OCI-LY1 (cell line): Measurements from ENCODE around the gene GNAQ.

Experiments used
- EZH2 ChIP-seq: fragments of 200-600 bp; sonication (generic), shearing (Covaris generic); IDR thresholded peaks from 2 replicates; pipeline ENCODE4 v1.8.0; 2017; ENCODE audit warnings: borderline replicate concordance, mixed run types, mild to moderate bottlenecking, antibody characterized with exemption, low read length, moderate library complexity, mixed read lengths
- TF ChIP-seq, protein P1 (sequence below): fragments of 200-600 bp; sonication (generic), shearing (Covaris generic); IDR thresholded peaks from 2 replicates; pipeline ENCODE4 v1.5.1; 2017; ENCODE audit warnings: mild to moderate bottlenecking, antibody characterized with exemption, low read length, moderate library complexity, mixed read lengths

DNA sequence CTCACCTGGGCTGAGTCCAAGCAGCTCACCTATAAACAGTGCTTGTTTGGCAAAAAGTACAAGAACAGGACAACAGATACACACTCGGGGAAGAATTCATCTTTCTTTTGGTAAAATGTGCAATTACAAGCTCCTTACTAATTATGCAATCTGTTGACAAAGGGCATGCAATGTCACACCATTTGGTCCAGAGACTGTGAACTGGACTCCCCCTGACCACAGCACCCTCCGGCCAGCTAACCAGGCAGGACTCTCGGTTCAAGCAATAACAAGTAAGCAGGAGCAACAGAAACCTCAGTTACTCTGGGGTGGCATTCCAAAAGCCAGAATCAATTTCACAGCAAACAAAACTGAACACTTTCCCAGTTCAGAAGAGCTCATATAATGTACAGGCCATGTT is 113.8 kb downstream of the GNAQ start:
- TF ChIP-seq, protein P1, sequence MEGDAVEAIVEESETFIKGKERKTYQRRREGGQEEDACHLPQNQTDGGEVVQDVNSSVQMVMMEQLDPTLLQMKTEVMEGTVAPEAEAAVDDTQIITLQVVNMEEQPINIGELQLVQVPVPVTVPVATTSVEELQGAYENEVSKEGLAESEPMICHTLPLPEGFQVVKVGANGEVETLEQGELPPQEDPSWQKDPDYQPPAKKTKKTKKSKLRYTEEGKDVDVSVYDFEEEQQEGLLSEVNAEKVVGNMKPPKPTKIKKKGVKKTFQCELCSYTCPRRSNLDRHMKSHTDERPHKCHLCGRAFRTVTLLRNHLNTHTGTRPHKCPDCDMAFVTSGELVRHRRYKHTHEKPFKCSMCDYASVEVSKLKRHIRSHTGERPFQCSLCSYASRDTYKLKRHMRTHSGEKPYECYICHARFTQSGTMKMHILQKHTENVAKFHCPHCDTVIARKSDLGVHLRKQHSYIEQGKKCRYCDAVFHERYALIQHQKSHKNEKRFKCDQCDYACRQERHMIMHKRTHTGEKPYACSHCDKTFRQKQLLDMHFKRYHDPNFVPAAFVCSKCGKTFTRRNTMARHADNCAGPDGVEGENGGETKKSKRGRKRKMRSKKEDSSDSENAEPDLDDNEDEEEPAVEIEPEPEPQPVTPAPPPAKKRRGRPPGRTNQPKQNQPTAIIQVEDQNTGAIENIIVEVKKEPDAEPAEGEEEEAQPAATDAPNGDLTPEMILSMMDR: no peak
- no peak for TF ChIP-seq EZH2
